Measurements from ENCODE around the gene E2F6. TPM values are rescaled to one million over a fixed set of nuclear protein-coding genes. Genes with fewer than 3 reads are reported as not detected.

E2F6 gene
- total RNA-seq, 1 experiment from 2014 or later: 21.8 TPM

DNA sequence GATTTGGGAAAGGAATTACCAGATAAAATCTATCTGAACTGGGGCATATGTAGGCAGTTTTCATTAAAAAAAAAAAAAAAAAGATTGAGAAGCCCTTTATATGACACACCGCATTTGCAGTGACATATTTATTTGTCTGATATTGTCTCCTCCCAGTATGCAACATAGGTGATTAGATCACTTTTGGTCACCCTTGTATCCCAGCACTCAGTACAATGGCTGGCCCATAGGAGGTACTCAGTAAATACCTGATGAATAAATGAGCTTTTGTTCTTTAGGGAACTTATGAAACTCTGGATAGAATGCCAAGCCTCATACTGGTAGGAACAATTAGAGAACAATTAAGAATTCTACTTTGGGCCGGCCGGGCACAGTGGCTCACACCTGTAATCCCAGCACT is 22.8 kb upstream of the E2F6 start:
- Mint-ChIP-seq H3K9me3 (peaks cover 4 to 5% of the 10 kb centered on the region in 2 experiments), H3K27me3 (ENCODE audit: low read depth) (no peaks in the 10 kb centered on the region; the same call in 1 of the 2 replicates), H3K36me3 (ENCODE audit: insufficient read depth in 1 of 3, low read depth in 3 of 3) (peaks cover 5 to 6% (median 5%) of the 10 kb centered on the region in 3 experiments; a peak in 6 of 7 replicates), H3K4me1 (peaks cover 19 to 21% of the 10 kb centered on the region in 2 experiments), H3K27ac (no peak overlapping the region), H3K4me3 (no peak overlapping the region)
- Histone ChIP-seq H2BK20ac (ENCODE audit: low read depth, low read length, poor library complexity, severe bottlenecking) (no peak overlapping the region), H3K4ac (ENCODE audit: low read depth, low read length) (no peak overlapping the region), H3K23ac (ENCODE audit: insufficient read length, low read depth, low read length) (no peak overlapping the region), H3K4me2 (ENCODE audit: insufficient read depth, insufficient read length, low read length) (no peak overlapping the region), H2BK5ac (ENCODE audit: insufficient read length, low read length) (no peak overlapping the region), H3K9ac (ENCODE audit: extremely low read depth, insufficient read length, low read length) (no peak overlapping the region), H3K9me3 (ENCODE audit: control insufficient read depth, low read depth, low read length) (no peaks in the 10 kb centered on the region), H4K5ac (ENCODE audit: insufficient read length, low read depth, low read length) (no peak overlapping the region), H3K56ac (ENCODE audit: insufficient read length, low read depth, low read length) (no peak overlapping the region), H3K79me2 (ENCODE audit: insufficient read depth, low read length) (peaks cover 3% of the 10 kb centered on the region; the same call in 1 of the 2 replicates), H4K91ac (ENCODE audit: insufficient read length, low read depth, low read length) (no peak overlapping the region), H2AK5ac (ENCODE audit: insufficient read length, low read length) (no peak overlapping the region), H2BK15ac (ENCODE audit: low read depth, low read length) (no peak overlapping the region), H2BK12ac (ENCODE audit: insufficient read length, low read depth, low read length) (no peak overlapping the region), H3K27ac (ENCODE audit: insufficient read length, low read depth, low read length) (no peak overlapping the region), H2AFZ (ENCODE audit: low read length) (no peak overlapping the region), H3T11ph (ENCODE audit: low read length) (no peak overlapping the region), H4K8ac (replicated peaks; ENCODE audit: insufficient read length, low read depth, low read length) (no peak overlapping the region), H3K27me3 (ENCODE audit: insufficient read depth, low read length) (no peaks in the 10 kb centered on the region), H3K23me2 (ENCODE audit: insufficient read length, low read depth, low read length, poor library complexity, severe bottlenecking) (peaks cover 3% of the 10 kb centered on the region), H3K79me1 (ENCODE audit: insufficient read depth, low read depth, low read length, poor library complexity, severe bottlenecking) (no peaks in the 10 kb centered on the region), H3K18ac (ENCODE audit: insufficient read length, low read depth, low read length) (no peak overlapping the region), H3K4me1 (ENCODE audit: insufficient read depth, low read length) (no peaks in the 10 kb centered on the region; the same call in 1 of the 2 replicates), H3K14ac (ENCODE audit: insufficient read depth, low read length) (no peak overlapping the region), H2BK120ac (ENCODE audit: low read depth, low read length, poor library complexity, severe bottlenecking) (no peak overlapping the region), H4K20me1 (ENCODE audit: control insufficient read depth, insufficient read depth, insufficient read length) (no peaks in the 10 kb centered on the region)
- DNase-seq: no peak
- TF ChIP-seq, protein P1, sequence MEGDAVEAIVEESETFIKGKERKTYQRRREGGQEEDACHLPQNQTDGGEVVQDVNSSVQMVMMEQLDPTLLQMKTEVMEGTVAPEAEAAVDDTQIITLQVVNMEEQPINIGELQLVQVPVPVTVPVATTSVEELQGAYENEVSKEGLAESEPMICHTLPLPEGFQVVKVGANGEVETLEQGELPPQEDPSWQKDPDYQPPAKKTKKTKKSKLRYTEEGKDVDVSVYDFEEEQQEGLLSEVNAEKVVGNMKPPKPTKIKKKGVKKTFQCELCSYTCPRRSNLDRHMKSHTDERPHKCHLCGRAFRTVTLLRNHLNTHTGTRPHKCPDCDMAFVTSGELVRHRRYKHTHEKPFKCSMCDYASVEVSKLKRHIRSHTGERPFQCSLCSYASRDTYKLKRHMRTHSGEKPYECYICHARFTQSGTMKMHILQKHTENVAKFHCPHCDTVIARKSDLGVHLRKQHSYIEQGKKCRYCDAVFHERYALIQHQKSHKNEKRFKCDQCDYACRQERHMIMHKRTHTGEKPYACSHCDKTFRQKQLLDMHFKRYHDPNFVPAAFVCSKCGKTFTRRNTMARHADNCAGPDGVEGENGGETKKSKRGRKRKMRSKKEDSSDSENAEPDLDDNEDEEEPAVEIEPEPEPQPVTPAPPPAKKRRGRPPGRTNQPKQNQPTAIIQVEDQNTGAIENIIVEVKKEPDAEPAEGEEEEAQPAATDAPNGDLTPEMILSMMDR (conservative IDR thresholded peaks at IDR 0.05): no peak
- no CpG with 5 or more reads among the region's 3 CpGs for WGBS (ENCODE audit: extremely low coverage, insufficient read length, low lambda C conversion rate)

Measured in H9 (cell line).